SHP77 (cell line): ENCODE data around the gene PSMD1.
"Not testable (repeated sequence)": the region's sequence is repeated elsewhere in the genome, so short reads cannot be mapped to it uniquely, and the experiment has no call there.

Source experiments
- DNase-seq, 2 experiments: peaks; one replicate each; lab custom pipeline; 2025; lab: John Stamatoyannopoulos, UW

The PSMD1 gene

GRCh38 chr2:231159306-231159705 lies 102.6 kb downstream of the PSMD1 start:
- DNase-seq: no peak

- no peak for DNase-seq
These were observed 104.0 kb downstream of the PSMD1 start for GRCh38 chr2:231160701-231161100.

- no peak for DNase-seq
These were observed 104.7 kb downstream of the PSMD1 start for GRCh38 chr2:231161252-231161839.

- DNase-seq: no peak
These were observed 105.2 kb downstream of the PSMD1 start for GRCh38 chr2:231161877-231162329.

- no peak for DNase-seq
These were observed 106.3 kb downstream of the PSMD1 start for GRCh38 chr2:231163011-231163410.

GRCh38 chr2:231163414-231164095 lies 106.9 kb downstream of the PSMD1 start:
- DNase-seq: no peak

GRCh38 chr2:231167745-231168459 lies 111.2 kb downstream of the PSMD1 start:
- no peak for DNase-seq

GRCh38 chr2:231168460-231169139 lies 111.9 kb downstream of the PSMD1 start:
- no peak for DNase-seq

- no peak for DNase-seq
These were observed 112.8 kb downstream of the PSMD1 start for GRCh38 chr2:231169488-231169887.

- DNase-seq: no peak
These were observed 113.4 kb downstream of the PSMD1 start for GRCh38 chr2:231170055-231170454.

GRCh38 chr2:231172025-231172424 lies 115.4 kb downstream of the PSMD1 start:
- DNase-seq: no peak

GRCh38 chr2:231174211-231174651 lies 117.6 kb downstream of the PSMD1 start:
- no peak for DNase-seq

GRCh38 chr2:231176066-231176465 lies 119.4 kb downstream of the PSMD1 start:
- DNase-seq: no peak

- no peak for DNase-seq
These were observed 120.7 kb downstream of the PSMD1 start for GRCh38 chr2:231177156-231178025.

GRCh38 chr2:231178805-231179204 lies 122.1 kb downstream of the PSMD1 start:
- DNase-seq: not testable (repeated sequence)

- DNase-seq: peak; percentile 59 to 71
These were observed 125.3 kb downstream of the PSMD1 start for GRCh38 chr2:231181860-231182512.

GRCh38 chr2:231182513-231182899 lies 125.8 kb downstream of the PSMD1 start:
- DNase-seq: peak; percentile 86 to 88

- no peak for DNase-seq
These were observed 127.2 kb downstream of the PSMD1 start for GRCh38 chr2:231183851-231184250.

GRCh38 chr2:231184319-231184718 lies 127.7 kb downstream of the PSMD1 start:
- DNase-seq: no peak

GRCh38 chr2:231185050-231185725 lies 128.5 kb downstream of the PSMD1 start:
- no peak for DNase-seq
